ENCODE results near the gene GSTO1.

DNA sequence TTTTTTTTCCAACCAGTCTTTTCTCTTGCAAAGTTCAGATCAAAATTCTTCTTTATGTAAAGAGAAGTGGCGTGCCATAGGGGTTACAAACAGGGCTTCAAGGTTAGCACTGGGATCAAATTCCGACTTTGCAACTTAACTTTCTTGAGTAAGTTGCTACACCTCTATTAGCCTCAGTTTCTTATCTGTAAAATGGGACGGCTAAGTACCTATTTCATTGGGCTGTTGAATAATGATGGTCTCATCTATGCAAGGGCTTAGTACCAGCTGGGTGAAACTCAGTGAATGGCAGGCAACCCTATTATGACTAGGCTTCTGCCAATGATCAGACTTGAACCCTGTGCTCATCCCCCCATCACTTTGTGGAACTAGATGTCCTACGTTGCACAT is 49.7 kb downstream of the GSTO1 start:
- TF ChIP-seq, protein P1, sequence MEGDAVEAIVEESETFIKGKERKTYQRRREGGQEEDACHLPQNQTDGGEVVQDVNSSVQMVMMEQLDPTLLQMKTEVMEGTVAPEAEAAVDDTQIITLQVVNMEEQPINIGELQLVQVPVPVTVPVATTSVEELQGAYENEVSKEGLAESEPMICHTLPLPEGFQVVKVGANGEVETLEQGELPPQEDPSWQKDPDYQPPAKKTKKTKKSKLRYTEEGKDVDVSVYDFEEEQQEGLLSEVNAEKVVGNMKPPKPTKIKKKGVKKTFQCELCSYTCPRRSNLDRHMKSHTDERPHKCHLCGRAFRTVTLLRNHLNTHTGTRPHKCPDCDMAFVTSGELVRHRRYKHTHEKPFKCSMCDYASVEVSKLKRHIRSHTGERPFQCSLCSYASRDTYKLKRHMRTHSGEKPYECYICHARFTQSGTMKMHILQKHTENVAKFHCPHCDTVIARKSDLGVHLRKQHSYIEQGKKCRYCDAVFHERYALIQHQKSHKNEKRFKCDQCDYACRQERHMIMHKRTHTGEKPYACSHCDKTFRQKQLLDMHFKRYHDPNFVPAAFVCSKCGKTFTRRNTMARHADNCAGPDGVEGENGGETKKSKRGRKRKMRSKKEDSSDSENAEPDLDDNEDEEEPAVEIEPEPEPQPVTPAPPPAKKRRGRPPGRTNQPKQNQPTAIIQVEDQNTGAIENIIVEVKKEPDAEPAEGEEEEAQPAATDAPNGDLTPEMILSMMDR (tag by site-specific recombination; IDR thresholded peaks at IDR 0.05): no peak
- TF ChIP-seq, protein P2, sequence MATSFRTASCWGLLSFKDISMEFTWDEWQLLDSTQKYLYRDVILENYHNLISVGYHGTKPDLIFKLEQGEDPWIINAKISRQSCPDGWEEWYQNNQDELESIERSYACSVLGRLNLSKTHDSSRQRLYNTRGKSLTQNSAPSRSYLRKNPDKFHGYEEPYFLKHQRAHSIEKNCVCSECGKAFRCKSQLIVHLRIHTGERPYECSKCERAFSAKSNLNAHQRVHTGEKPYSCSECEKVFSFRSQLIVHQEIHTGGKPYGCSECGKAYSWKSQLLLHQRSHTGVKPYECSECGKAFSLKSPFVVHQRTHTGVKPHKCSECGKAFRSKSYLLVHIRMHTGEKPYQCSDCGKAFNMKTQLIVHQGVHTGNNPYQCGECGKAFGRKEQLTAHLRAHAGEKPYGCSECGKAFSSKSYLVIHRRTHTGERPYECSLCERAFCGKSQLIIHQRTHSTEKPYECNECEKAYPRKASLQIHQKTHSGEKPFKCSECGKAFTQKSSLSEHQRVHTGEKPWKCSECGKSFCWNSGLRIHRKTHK (tag by site-specific recombination; IDR thresholded peaks at IDR 0.05): no peak
- TF ChIP-seq, protein P3, sequence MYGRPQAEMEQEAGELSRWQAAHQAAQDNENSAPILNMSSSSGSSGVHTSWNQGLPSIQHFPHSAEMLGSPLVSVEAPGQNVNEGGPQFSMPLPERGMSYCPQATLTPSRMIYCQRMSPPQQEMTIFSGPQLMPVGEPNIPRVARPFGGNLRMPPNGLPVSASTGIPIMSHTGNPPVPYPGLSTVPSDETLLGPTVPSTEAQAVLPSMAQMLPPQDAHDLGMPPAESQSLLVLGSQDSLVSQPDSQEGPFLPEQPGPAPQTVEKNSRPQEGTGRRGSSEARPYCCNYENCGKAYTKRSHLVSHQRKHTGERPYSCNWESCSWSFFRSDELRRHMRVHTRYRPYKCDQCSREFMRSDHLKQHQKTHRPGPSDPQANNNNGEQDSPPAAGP (tag by site-specific recombination; IDR thresholded peaks at IDR 0.05): no peak
- TF ChIP-seq ZNF530 (tag by site-specific recombination; IDR thresholded peaks at IDR 0.05; ENCODE audit: low read depth): no peak
- TF ChIP-seq ZFP37 (tag by site-specific recombination; IDR thresholded peaks at IDR 0.05): no peak
- TF ChIP-seq, protein P4, sequence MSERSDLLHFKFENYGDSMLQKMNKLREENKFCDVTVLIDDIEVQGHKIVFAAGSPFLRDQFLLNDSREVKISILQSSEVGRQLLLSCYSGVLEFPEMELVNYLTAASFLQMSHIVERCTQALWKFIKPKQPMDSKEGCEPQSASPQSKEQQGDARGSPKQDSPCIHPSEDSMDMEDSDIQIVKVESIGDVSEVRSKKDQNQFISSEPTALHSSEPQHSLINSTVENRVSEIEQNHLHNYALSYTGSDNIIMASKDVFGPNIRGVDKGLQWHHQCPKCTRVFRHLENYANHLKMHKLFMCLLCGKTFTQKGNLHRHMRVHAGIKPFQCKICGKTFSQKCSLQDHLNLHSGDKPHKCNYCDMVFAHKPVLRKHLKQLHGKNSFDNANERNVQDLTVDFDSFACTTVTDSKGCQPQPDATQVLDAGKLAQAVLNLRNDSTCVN (tag by site-specific recombination; optimal IDR thresholded peaks at IDR 0.05): no peak
- TF ChIP-seq ZNF416 (tag by site-specific recombination; IDR thresholded peaks at IDR 0.05): no peak
- no peak for TF ChIP-seq ZNF24 (tag by site-specific recombination; IDR thresholded peaks at IDR 0.05)
- TF ChIP-seq GLIS1 (tag by site-specific recombination; IDR thresholded peaks at IDR 0.05): no peak
- TF ChIP-seq ZNF23 (tag by site-specific recombination; IDR thresholded peaks at IDR 0.05; ENCODE audit: borderline replicate concordance): no peak
- TF ChIP-seq, protein P5, sequence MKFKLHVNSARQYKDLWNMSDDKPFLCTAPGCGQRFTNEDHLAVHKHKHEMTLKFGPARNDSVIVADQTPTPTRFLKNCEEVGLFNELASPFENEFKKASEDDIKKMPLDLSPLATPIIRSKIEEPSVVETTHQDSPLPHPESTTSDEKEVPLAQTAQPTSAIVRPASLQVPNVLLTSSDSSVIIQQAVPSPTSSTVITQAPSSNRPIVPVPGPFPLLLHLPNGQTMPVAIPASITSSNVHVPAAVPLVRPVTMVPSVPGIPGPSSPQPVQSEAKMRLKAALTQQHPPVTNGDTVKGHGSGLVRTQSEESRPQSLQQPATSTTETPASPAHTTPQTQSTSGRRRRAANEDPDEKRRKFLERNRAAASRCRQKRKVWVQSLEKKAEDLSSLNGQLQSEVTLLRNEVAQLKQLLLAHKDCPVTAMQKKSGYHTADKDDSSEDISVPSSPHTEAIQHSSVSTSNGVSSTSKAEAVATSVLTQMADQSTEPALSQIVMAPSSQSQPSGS (tag by site-specific recombination; IDR thresholded peaks at IDR 0.05; ENCODE audit: low read depth): no peak
- no peak for TF ChIP-seq YY1 (tag by site-specific recombination; IDR thresholded peaks at IDR 0.05)
